ENCODE data around the gene ARHGAP42.

ARHGAP42 gene

GRCh38 chr11:100753571-100753970, 66.5 kb downstream of the ARHGAP42 start:
- Histone ChIP-seq H3K4me3 (ENCODE audit: low read depth in 1 of 2, low read length in 1 of 2) (no peak overlapping the region), H3K27me3 (no peaks in the 10 kb centered on the region), H3K27ac (no peak overlapping the region), H3K4me1 (ENCODE audit: control insufficient read depth in 1 of 2, insufficient read depth in 1 of 2, low read depth in 1 of 2, low read length in 1 of 2) (no peaks in the 10 kb centered on the region), H3K9me3 (peaks cover 6% of the 10 kb centered on the region), H3K36me3 (no peaks in the 10 kb centered on the region)
- TF ChIP-seq CTCF (IDR thresholded peaks at IDR 0.05), result no peak

GRCh38 chr11:100756559-100756958, 69.5 kb downstream of the ARHGAP42 start:
- Histone ChIP-seq H3K9me3 (no peaks in the 10 kb centered on the region), H3K4me1 (ENCODE audit: control insufficient read depth in 1 of 2, insufficient read depth in 1 of 2, low read depth in 1 of 2, low read length in 1 of 2) (peaks cover 0 to 15% of the 10 kb centered on the region in 2 experiments), H3K27ac (no peak overlapping the region), H3K36me3 (no peaks in the 10 kb centered on the region), H3K27me3 (no peaks in the 10 kb centered on the region), H3K4me3 (ENCODE audit: low read depth in 1 of 2, low read length in 1 of 2) (no peak overlapping the region)
- no peak for TF ChIP-seq CTCF (IDR thresholded peaks at IDR 0.05)

GRCh38 chr11:100757646-100758045, 70.6 kb downstream of the ARHGAP42 start:
- Histone ChIP-seq H3K36me3 (no peaks in the 10 kb centered on the region), H3K4me1 (ENCODE audit: control insufficient read depth in 1 of 2, insufficient read depth in 1 of 2, low read depth in 1 of 2, low read length in 1 of 2) (peaks cover 0 to 21% of the 10 kb centered on the region in 2 experiments), H3K4me3 (ENCODE audit: low read depth in 1 of 2, low read length in 1 of 2) (no peak overlapping the region), H3K9me3 (no peaks in the 10 kb centered on the region), H3K27ac (no peak overlapping the region), H3K27me3 (no peaks in the 10 kb centered on the region)
- TF ChIP-seq CTCF (IDR thresholded peaks at IDR 0.05), result no peak

GRCh38 chr11:100759106-100759505, 72.0 kb downstream of the ARHGAP42 start:
- H3K9me3 ChIP-seq, result no peaks in the 10 kb centered on the region
- H3K36me3 ChIP-seq, result no peaks in the 10 kb centered on the region
- peaks cover 0 to 33% of the 10 kb centered on the region in 2 experiments for H3K4me1 ChIP-seq (ENCODE audit: control insufficient read depth in 1 of 2, insufficient read depth in 1 of 2, low read depth in 1 of 2, low read length in 1 of 2)
- H3K27ac ChIP-seq, result no peak overlapping the region
- TF ChIP-seq CTCF (IDR thresholded peaks at IDR 0.05), result no peak
- H3K4me3 ChIP-seq (ENCODE audit: low read depth in 1 of 2, low read length in 1 of 2), result no peak overlapping the region
- no peaks in the 10 kb centered on the region for H3K27me3 ChIP-seq

GRCh38 chr11:100759856-100760255, 72.8 kb downstream of the ARHGAP42 start:
- peaks cover 0 to 36% of the 10 kb centered on the region in 2 experiments for H3K4me1 ChIP-seq (ENCODE audit: control insufficient read depth in 1 of 2, insufficient read depth in 1 of 2, low read depth in 1 of 2, low read length in 1 of 2)
- no peak for TF ChIP-seq CTCF (IDR thresholded peaks at IDR 0.05)
- no peaks in the 10 kb centered on the region for H3K36me3 ChIP-seq
- H3K27ac ChIP-seq, result no peak overlapping the region
- no peak overlapping the region for H3K4me3 ChIP-seq (ENCODE audit: low read depth in 1 of 2, low read length in 1 of 2)
- no peaks in the 10 kb centered on the region for H3K27me3 ChIP-seq
- no peaks in the 10 kb centered on the region for H3K9me3 ChIP-seq

GRCh38 chr11:100760744-100761143, 73.7 kb downstream of the ARHGAP42 start:
- H3K36me3 ChIP-seq, result no peaks in the 10 kb centered on the region
- H3K4me1 ChIP-seq (ENCODE audit: control insufficient read depth in 1 of 2, insufficient read depth in 1 of 2, low read depth in 1 of 2, low read length in 1 of 2), result peaks cover 0 to 36% of the 10 kb centered on the region in 2 experiments
- H3K27ac ChIP-seq, result no peak overlapping the region
- no peak overlapping the region for H3K4me3 ChIP-seq (ENCODE audit: low read depth in 1 of 2, low read length in 1 of 2)
- H3K9me3 ChIP-seq, result no peaks in the 10 kb centered on the region
- no peak for TF ChIP-seq CTCF (IDR thresholded peaks at IDR 0.05)
- H3K27me3 ChIP-seq, result no peaks in the 10 kb centered on the region

Measured in neutrophil (primary cell).